Measurements from ENCODE around the gene FOXC1.

DNA sequence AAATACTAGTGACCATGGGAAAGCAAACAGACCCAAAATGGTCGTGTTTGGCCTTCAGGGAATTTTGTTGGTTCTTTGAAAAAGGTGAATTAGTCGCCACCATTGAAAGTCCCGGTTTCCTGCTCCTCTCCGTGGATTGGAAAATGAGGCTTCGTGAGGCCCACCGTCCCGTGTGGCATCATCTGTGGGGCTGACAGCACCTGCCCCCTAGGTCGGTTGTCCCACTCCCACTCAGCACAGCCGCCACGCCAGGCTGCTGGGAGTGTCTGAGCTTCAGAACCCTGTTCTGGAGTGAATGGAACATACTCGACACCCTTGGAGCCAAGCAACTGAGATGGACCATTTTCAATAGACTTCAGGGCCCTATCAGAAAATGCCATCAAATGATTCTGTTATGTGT lies 33.0 kb upstream of the FOXC1 start:
- TF ChIP-seq EZH2 (IDR thresholded peaks at IDR 0.05; ENCODE audit: insufficient read depth, poor library complexity, severe bottlenecking) (no peak), EZH2phosphoT487 (IDR thresholded peaks at IDR 0.05; ENCODE audit: insufficient read depth, low read depth) (no peak)
